HG03060 (cell line): ENCODE data around the gene ZBTB20.
"Not testable (repeated sequence)": the region's sequence is repeated elsewhere in the genome, so short reads cannot be mapped to it uniquely, and the experiment has no call there.

Experiments
- ATAC-seq: cut with Tn5 transposase; IDR thresholded peaks from one replicate; pipeline ENCODE4 v1.9.1; 2021; ENCODE audit warnings: low read depth, moderate number of reproducible peaks; ENCODE audit not compliant: unreplicated experiment

The ZBTB20 gene

GRCh38 chr3:114694251-114694650 is 452.8 kb downstream of the ZBTB20 start:
- no peak for ATAC-seq

- ATAC-seq, result no peak
Measured at GRCh38 chr3:114691871-114692270, 455.2 kb downstream of the ZBTB20 start.

GRCh38 chr3:114690911-114691310 is 456.2 kb downstream of the ZBTB20 start:
- no peak for ATAC-seq

- no peak for ATAC-seq
Measured at GRCh38 chr3:114687151-114687550, 459.9 kb downstream of the ZBTB20 start.

GRCh38 chr3:114686621-114687020 is 460.5 kb downstream of the ZBTB20 start:
- no peak for ATAC-seq

- ATAC-seq, result no peak
Measured at GRCh38 chr3:114685161-114685560, 461.9 kb downstream of the ZBTB20 start.

- ATAC-seq, result no peak
Measured at GRCh38 chr3:114680299-114680698, 466.8 kb downstream of the ZBTB20 start.

GRCh38 chr3:114679773-114680172 is 467.3 kb downstream of the ZBTB20 start:
- not testable (repeated sequence) for ATAC-seq

- ATAC-seq, result no peak
Measured at GRCh38 chr3:114675104-114675503, 472.0 kb downstream of the ZBTB20 start.

GRCh38 chr3:114674036-114674435 is 473.1 kb downstream of the ZBTB20 start:
- no peak for ATAC-seq

GRCh38 chr3:114673481-114673880 is 473.6 kb downstream of the ZBTB20 start:
- no peak for ATAC-seq

GRCh38 chr3:114672692-114673447 is 474.2 kb downstream of the ZBTB20 start:
- ATAC-seq, result no peak

- no peak for ATAC-seq
Measured at GRCh38 chr3:114671741-114672510, 475.2 kb downstream of the ZBTB20 start.

- no peak for ATAC-seq
Measured at GRCh38 chr3:114669614-114670013, 477.5 kb downstream of the ZBTB20 start.

GRCh38 chr3:114668099-114668498 is 479.0 kb downstream of the ZBTB20 start:
- ATAC-seq, result no peak

- no peak for ATAC-seq
Measured at GRCh38 chr3:114666623-114667022, 480.5 kb downstream of the ZBTB20 start.

GRCh38 chr3:114664006-114664405 is 483.1 kb downstream of the ZBTB20 start:
- no peak for ATAC-seq

GRCh38 chr3:114660808-114661207 is 486.3 kb downstream of the ZBTB20 start:
- ATAC-seq, result no peak

- no peak for ATAC-seq
Measured at GRCh38 chr3:114660124-114660523, 487.0 kb downstream of the ZBTB20 start.

GRCh38 chr3:114659109-114660061 is 487.7 kb downstream of the ZBTB20 start:
- ATAC-seq, result no peak

GRCh38 chr3:114651555-114651954 is 495.5 kb downstream of the ZBTB20 start:
- ATAC-seq, result no peak
